C4-2B (cell line): ENCODE results near the gene XRN2.

Source experiments
- H3K27ac ChIP-seq: fragments of 450-650 bp; 2 replicates; pipeline ENCODE4 v1.5.1; 2017
- ZFX ChIP-seq: fragments of 450-650 bp; IDR thresholded peaks from 2 replicates; pipeline ENCODE4 v1.6.1; 2017
- TF ChIP-seq, protein P1 (sequence below): fragments of 450-650 bp; conservative IDR thresholded peaks from 2 replicates; pipeline ENCODE4 v1.5.1; 2017; ENCODE audit warnings: mild to moderate bottlenecking

The XRN2 gene, protein sequence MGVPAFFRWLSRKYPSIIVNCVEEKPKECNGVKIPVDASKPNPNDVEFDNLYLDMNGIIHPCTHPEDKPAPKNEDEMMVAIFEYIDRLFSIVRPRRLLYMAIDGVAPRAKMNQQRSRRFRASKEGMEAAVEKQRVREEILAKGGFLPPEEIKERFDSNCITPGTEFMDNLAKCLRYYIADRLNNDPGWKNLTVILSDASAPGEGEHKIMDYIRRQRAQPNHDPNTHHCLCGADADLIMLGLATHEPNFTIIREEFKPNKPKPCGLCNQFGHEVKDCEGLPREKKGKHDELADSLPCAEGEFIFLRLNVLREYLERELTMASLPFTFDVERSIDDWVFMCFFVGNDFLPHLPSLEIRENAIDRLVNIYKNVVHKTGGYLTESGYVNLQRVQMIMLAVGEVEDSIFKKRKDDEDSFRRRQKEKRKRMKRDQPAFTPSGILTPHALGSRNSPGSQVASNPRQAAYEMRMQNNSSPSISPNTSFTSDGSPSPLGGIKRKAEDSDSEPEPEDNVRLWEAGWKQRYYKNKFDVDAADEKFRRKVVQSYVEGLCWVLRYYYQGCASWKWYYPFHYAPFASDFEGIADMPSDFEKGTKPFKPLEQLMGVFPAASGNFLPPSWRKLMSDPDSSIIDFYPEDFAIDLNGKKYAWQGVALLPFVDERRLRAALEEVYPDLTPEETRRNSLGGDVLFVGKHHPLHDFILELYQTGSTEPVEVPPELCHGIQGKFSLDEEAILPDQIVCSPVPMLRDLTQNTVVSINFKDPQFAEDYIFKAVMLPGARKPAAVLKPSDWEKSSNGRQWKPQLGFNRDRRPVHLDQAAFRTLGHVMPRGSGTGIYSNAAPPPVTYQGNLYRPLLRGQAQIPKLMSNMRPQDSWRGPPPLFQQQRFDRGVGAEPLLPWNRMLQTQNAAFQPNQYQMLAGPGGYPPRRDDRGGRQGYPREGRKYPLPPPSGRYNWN

GRCh38 chr20:21303061-21303871, at the start of gene XRN2:
XRN2 (plus strand) TSS chr20:21303331; CDS start chr20:21303399, 68 bp downstream.
- peak; percentile 98 for TF ChIP-seq ZFX
- TF ChIP-seq, protein P1, sequence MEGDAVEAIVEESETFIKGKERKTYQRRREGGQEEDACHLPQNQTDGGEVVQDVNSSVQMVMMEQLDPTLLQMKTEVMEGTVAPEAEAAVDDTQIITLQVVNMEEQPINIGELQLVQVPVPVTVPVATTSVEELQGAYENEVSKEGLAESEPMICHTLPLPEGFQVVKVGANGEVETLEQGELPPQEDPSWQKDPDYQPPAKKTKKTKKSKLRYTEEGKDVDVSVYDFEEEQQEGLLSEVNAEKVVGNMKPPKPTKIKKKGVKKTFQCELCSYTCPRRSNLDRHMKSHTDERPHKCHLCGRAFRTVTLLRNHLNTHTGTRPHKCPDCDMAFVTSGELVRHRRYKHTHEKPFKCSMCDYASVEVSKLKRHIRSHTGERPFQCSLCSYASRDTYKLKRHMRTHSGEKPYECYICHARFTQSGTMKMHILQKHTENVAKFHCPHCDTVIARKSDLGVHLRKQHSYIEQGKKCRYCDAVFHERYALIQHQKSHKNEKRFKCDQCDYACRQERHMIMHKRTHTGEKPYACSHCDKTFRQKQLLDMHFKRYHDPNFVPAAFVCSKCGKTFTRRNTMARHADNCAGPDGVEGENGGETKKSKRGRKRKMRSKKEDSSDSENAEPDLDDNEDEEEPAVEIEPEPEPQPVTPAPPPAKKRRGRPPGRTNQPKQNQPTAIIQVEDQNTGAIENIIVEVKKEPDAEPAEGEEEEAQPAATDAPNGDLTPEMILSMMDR: no peak
- H3K27ac ChIP-seq: peak within 1 kb of the TSS; percentile 88

DNA sequence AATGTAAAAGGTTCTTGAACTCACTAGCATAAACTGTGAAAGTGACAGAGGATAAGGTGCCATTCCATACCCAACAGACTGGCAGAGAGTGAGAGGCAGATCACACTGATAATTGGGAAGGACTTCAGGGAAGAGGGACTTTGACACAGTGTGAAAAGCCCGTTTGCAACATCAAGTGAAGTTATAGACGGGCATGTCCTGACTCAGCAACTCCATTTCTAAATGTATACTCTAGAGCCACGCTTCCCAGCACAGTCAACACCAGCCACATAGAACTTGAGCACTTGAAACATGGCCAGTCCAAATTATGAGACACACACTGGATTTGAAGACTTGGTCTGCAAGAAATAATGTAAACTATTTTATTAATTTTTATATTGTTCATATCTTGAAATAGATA, 45.9 kb upstream of the XRN2 start:
- H3K27ac ChIP-seq: no peak overlapping the region
- TF ChIP-seq, protein P1: no peak
- TF ChIP-seq ZFX: no peak

- H3K27ac ChIP-seq: no peak overlapping the region
- TF ChIP-seq, protein P1: no peak
- no peak for TF ChIP-seq ZFX
Measured at GRCh38 chr20:21258411-21258810, 44.7 kb upstream of the XRN2 start.

- TF ChIP-seq, protein P1: no peak
- TF ChIP-seq ZFX: no peak
- H3K27ac ChIP-seq: no peak overlapping the region
Measured at GRCh38 chr20:21259346-21259745, 43.8 kb upstream of the XRN2 start.

- no peak for TF ChIP-seq ZFX
- TF ChIP-seq, protein P1: no peak
- no peak overlapping the region for H3K27ac ChIP-seq
Measured at GRCh38 chr20:21262812-21263211, 40.3 kb upstream of the XRN2 start.

GRCh38 chr20:21265261-21266190, 37.6 kb upstream of the XRN2 start:
- TF ChIP-seq ZFX: no peak
- TF ChIP-seq, protein P1: no peak
- H3K27ac ChIP-seq: no peak overlapping the region
